ENCODE data around the gene C1orf174. TPM values are rescaled to one million over a fixed set of nuclear protein-coding genes. Genes with fewer than 3 reads are reported as not detected.

The C1orf174 gene
- total RNA-seq, 1 donor from 2014 or later = 44.9 TPM

- Mint-ChIP-seq H3K9me3 (peaks cover 12% of the 10 kb centered on the region), H3K27ac (no peak overlapping the region), H3K4me3 (ENCODE audit: low read depth) (no peak overlapping the region), H3K27me3 (ENCODE audit: low read depth) (peaks cover 2% of the 10 kb centered on the region), H3K36me3 (ENCODE audit: low read depth) (no peaks in the 10 kb centered on the region), H3K4me1 (ENCODE audit: low read depth) (no peaks in the 10 kb centered on the region)
- DNase-seq (ENCODE audit: low spot score) = no peak
- intact Hi-C loops (cut with micrococcal nuclease) = no loop called here
These were observed 32.3 kb upstream of the C1orf174 start for GRCh38 chr1:3932156-3932919.

GRCh38 chr1:3931007-3931912 lies 31.2 kb upstream of the C1orf174 start:
- Mint-ChIP-seq H3K27me3 (ENCODE audit: low read depth) (peaks cover 2% of the 10 kb centered on the region), H3K27ac (no peak overlapping the region), H3K36me3 (ENCODE audit: low read depth) (no peaks in the 10 kb centered on the region), H3K4me3 (ENCODE audit: low read depth) (no peak overlapping the region), H3K4me1 (ENCODE audit: low read depth) (no peaks in the 10 kb centered on the region), H3K9me3 (peaks cover 12% of the 10 kb centered on the region)
- no peak for DNase-seq (ENCODE audit: low spot score)
- intact Hi-C loops (cut with micrococcal nuclease) = no loop called here

- H3K27ac Mint-ChIP-seq = no peak overlapping the region
- peaks cover 12% of the 10 kb centered on the region for H3K9me3 Mint-ChIP-seq
- H3K27me3 Mint-ChIP-seq (ENCODE audit: low read depth) = peaks cover 2% of the 10 kb centered on the region
These were observed 30.4 kb upstream of the C1orf174 start for GRCh38 chr1:3930301-3931006.

GRCh38 chr1:3929126-3929525 lies 29.1 kb upstream of the C1orf174 start:
- H3K27ac Mint-ChIP-seq = no peak overlapping the region
- intact Hi-C loops (cut with micrococcal nuclease) = no loop called here
- H3K4me1 Mint-ChIP-seq (ENCODE audit: low read depth) = no peaks in the 10 kb centered on the region
- H3K36me3 Mint-ChIP-seq (ENCODE audit: low read depth) = no peaks in the 10 kb centered on the region
- H3K27me3 Mint-ChIP-seq (ENCODE audit: low read depth) = no peaks in the 10 kb centered on the region
- H3K4me3 Mint-ChIP-seq (ENCODE audit: low read depth) = no peak overlapping the region
- no peak for DNase-seq (ENCODE audit: low spot score)
- peaks cover 12% of the 10 kb centered on the region for H3K9me3 Mint-ChIP-seq

More at GRCh38 chr1:3930301-3931006, 30.4 kb upstream of the C1orf174 start:
- intact Hi-C loops (cut with micrococcal nuclease) = no loop called here
- no peak for DNase-seq (ENCODE audit: low spot score)
- no peaks in the 10 kb centered on the region for H3K4me1 Mint-ChIP-seq (ENCODE audit: low read depth)
- no peaks in the 10 kb centered on the region for H3K36me3 Mint-ChIP-seq (ENCODE audit: low read depth)
- no peak overlapping the region for H3K4me3 Mint-ChIP-seq (ENCODE audit: low read depth)

GRCh38 chr1:3928586-3928985 lies 28.5 kb upstream of the C1orf174 start:
- intact Hi-C loops (cut with micrococcal nuclease) = no loop called here
- Mint-ChIP-seq H3K27me3 (ENCODE audit: low read depth) (no peaks in the 10 kb centered on the region), H3K9me3 (peaks cover 12% of the 10 kb centered on the region), H3K36me3 (ENCODE audit: low read depth) (no peaks in the 10 kb centered on the region), H3K4me3 (ENCODE audit: low read depth) (no peak overlapping the region), H3K27ac (no peak overlapping the region), H3K4me1 (ENCODE audit: low read depth) (no peaks in the 10 kb centered on the region)
- DNase-seq (ENCODE audit: low spot score) = no peak

GRCh38 chr1:3926956-3927355 lies 26.9 kb upstream of the C1orf174 start:
- H3K4me1 Mint-ChIP-seq (ENCODE audit: low read depth) = peaks cover 2% of the 10 kb centered on the region
- peaks cover 12% of the 10 kb centered on the region for H3K9me3 Mint-ChIP-seq
- no peak for DNase-seq (ENCODE audit: low spot score)
- no peak overlapping the region for H3K27ac Mint-ChIP-seq
- no peak overlapping the region for H3K4me3 Mint-ChIP-seq (ENCODE audit: low read depth)
- H3K27me3 Mint-ChIP-seq (ENCODE audit: low read depth) = no peaks in the 10 kb centered on the region
- intact Hi-C loops (cut with micrococcal nuclease) = no loop called here
- no peaks in the 10 kb centered on the region for H3K36me3 Mint-ChIP-seq (ENCODE audit: low read depth)

GRCh38 chr1:3925762-3926161 lies 25.7 kb upstream of the C1orf174 start:
- H3K9me3 Mint-ChIP-seq = peaks cover 12% of the 10 kb centered on the region
- intact Hi-C loops (cut with micrococcal nuclease) = no loop called here
- DNase-seq (ENCODE audit: low spot score) = no peak
- no peak overlapping the region for H3K4me3 Mint-ChIP-seq (ENCODE audit: low read depth)
- no peaks in the 10 kb centered on the region for H3K27me3 Mint-ChIP-seq (ENCODE audit: low read depth)
- no peaks in the 10 kb centered on the region for H3K36me3 Mint-ChIP-seq (ENCODE audit: low read depth)
- H3K4me1 Mint-ChIP-seq (ENCODE audit: low read depth) = peaks cover 5% of the 10 kb centered on the region
- no peak overlapping the region for H3K27ac Mint-ChIP-seq

- H3K27me3 Mint-ChIP-seq (ENCODE audit: low read depth) = no peaks in the 10 kb centered on the region
- peaks cover 5% of the 10 kb centered on the region for H3K4me1 Mint-ChIP-seq (ENCODE audit: low read depth)
- H3K27ac Mint-ChIP-seq = no peak overlapping the region
- peaks cover 8% of the 10 kb centered on the region for H3K9me3 Mint-ChIP-seq
- H3K4me3 Mint-ChIP-seq (ENCODE audit: low read depth) = no peak overlapping the region
- DNase-seq (ENCODE audit: low spot score) = no peak
- no peaks in the 10 kb centered on the region for H3K36me3 Mint-ChIP-seq (ENCODE audit: low read depth)
- intact Hi-C loops (cut with micrococcal nuclease) = no loop called here
These were observed 25.2 kb upstream of the C1orf174 start for GRCh38 chr1:3925256-3925655.

GRCh38 chr1:3924825-3925220 lies 24.8 kb upstream of the C1orf174 start:
- no peak for DNase-seq (ENCODE audit: low spot score)
- peaks cover 5% of the 10 kb centered on the region for H3K4me1 Mint-ChIP-seq (ENCODE audit: low read depth)
- intact Hi-C loops (cut with micrococcal nuclease) = no loop called here
- peaks cover 5% of the 10 kb centered on the region for H3K9me3 Mint-ChIP-seq
- H3K27ac Mint-ChIP-seq = no peak overlapping the region
- H3K36me3 Mint-ChIP-seq (ENCODE audit: low read depth) = no peaks in the 10 kb centered on the region
- H3K27me3 Mint-ChIP-seq (ENCODE audit: low read depth) = no peaks in the 10 kb centered on the region
- no peak overlapping the region for H3K4me3 Mint-ChIP-seq (ENCODE audit: low read depth)

GRCh38 chr1:3924186-3924824 lies 24.2 kb upstream of the C1orf174 start:
- DNase-seq (ENCODE audit: low spot score) = no peak
- Mint-ChIP-seq H3K4me1 (ENCODE audit: low read depth) (peaks cover 5% of the 10 kb centered on the region), H3K4me3 (ENCODE audit: low read depth) (no peak overlapping the region), H3K27ac (no peak overlapping the region), H3K27me3 (ENCODE audit: low read depth) (no peaks in the 10 kb centered on the region), H3K36me3 (ENCODE audit: low read depth) (no peaks in the 10 kb centered on the region), H3K9me3 (peaks cover 1% of the 10 kb centered on the region)
- intact Hi-C loops (cut with micrococcal nuclease) = no loop called here

- no peaks in the 10 kb centered on the region for H3K36me3 Mint-ChIP-seq (ENCODE audit: low read depth)
- H3K9me3 Mint-ChIP-seq = no peaks in the 10 kb centered on the region
- H3K4me3 Mint-ChIP-seq (ENCODE audit: low read depth) = no peak overlapping the region
- H3K27me3 Mint-ChIP-seq (ENCODE audit: low read depth) = no peaks in the 10 kb centered on the region
- intact Hi-C loops (cut with micrococcal nuclease) = no loop called here
- H3K27ac Mint-ChIP-seq = no peak overlapping the region
- no peak for DNase-seq (ENCODE audit: low spot score)
- H3K4me1 Mint-ChIP-seq (ENCODE audit: low read depth) = peaks cover 5% of the 10 kb centered on the region
These were observed 23.5 kb upstream of the C1orf174 start for GRCh38 chr1:3923378-3924185.

- no peak overlapping the region for H3K27ac Mint-ChIP-seq
- no peak overlapping the region for H3K4me3 Mint-ChIP-seq (ENCODE audit: low read depth)
- H3K27me3 Mint-ChIP-seq (ENCODE audit: low read depth) = no peaks in the 10 kb centered on the region
- intact Hi-C loops (cut with micrococcal nuclease) = no loop called here
- no peaks in the 10 kb centered on the region for H3K36me3 Mint-ChIP-seq (ENCODE audit: low read depth)
- no peak for DNase-seq (ENCODE audit: low spot score)
- peaks cover 5% of the 10 kb centered on the region for H3K4me1 Mint-ChIP-seq (ENCODE audit: low read depth)
- H3K9me3 Mint-ChIP-seq = no peaks in the 10 kb centered on the region
These were observed 22.8 kb upstream of the C1orf174 start for GRCh38 chr1:3922851-3923250.

Measured in activated T-helper 2 cell treated with anti-CD3 and anti-CD28 coated beads, Interferon-gamma antibody, Interleukin-2, Interleukin-4, amounts not matched to agents 10 μg/mL and 5 μg/mL and 100 μg/mL, durations not matched to agents 14 hours and 24 hours and 36 hours (primary cell).